Body of pancreas (tissue), 4 donors: ENCODE data around the gene SDCBP2.

Experiments
- CTCF ChIP-seq, 7 experiments: fragments of 450-650 bp in 4 of 7; fragments of 200-600 bp in 3 of 7; sonication (generic) in 3 of 7; IDR thresholded peaks; one replicate each; pipeline ENCODE4 v1.5.1; 2016 to 2019; ENCODE audit warnings: antibody characterized with exemption in 7 of 7
- POLR2A ChIP-seq, 3 donors: fragments of 450-650 bp; IDR thresholded peaks; one replicate each; pipeline ENCODE4 v1.6.1; 2016; ENCODE audit warnings: antibody characterized with exemption in 3 of 3, mild to moderate bottlenecking in 2 of 3

GRCh38 chr20:1323830-1324597 is 4.9 kb downstream of the SDCBP2 start:
- no peak for TF ChIP-seq POLR2A (IDR thresholded peaks at IDR 0.05)
- no peak for TF ChIP-seq CTCF (IDR thresholded peaks at IDR 0.05)
